NCI-H524 (cell line): ENCODE data around the gene CCNJL.
"Not testable (repeated sequence)": the region's sequence is repeated elsewhere in the genome, so short reads cannot be mapped to it uniquely, and the experiment has no call there.

Source experiments
- DNase-seq, 2 experiments: peaks; one replicate each; lab custom pipeline; 2025; lab: John Stamatoyannopoulos, UW

The CCNJL gene

GRCh38 chr5:160312134-160312959 lies at the start of gene CCNJL:
TSS of gene CCNJL (minus strand) at chr5:160312564. CDS start at chr5:160311923, 641 bp downstream.
- peak; percentile 75 to 87 for DNase-seq

GRCh38 chr5:160361624-160362228 lies 49.4 kb upstream of the CCNJL start:
- no peak for DNase-seq

- DNase-seq = no peak
These were observed 47.9 kb upstream of the CCNJL start for GRCh38 chr5:160360310-160360709.

GRCh38 chr5:160359816-160360215 lies 47.5 kb upstream of the CCNJL start:
- DNase-seq = no peak

- no peak for DNase-seq
These were observed 46.9 kb upstream of the CCNJL start for GRCh38 chr5:160359242-160359641.

- peak in 1 of 2 experiments; percentile 37 for DNase-seq
These were observed 45.6 kb upstream of the CCNJL start for GRCh38 chr5:160357861-160358411.

GRCh38 chr5:160357394-160357793 lies 45.0 kb upstream of the CCNJL start:
- DNase-seq = no peak

- peak in 1 of 2 experiments; percentile 12 for DNase-seq
These were observed 44.4 kb upstream of the CCNJL start for GRCh38 chr5:160356550-160357347.

- no peak for DNase-seq
These were observed 42.3 kb upstream of the CCNJL start for GRCh38 chr5:160354666-160355065.

GRCh38 chr5:160353379-160353778 lies 41.0 kb upstream of the CCNJL start:
- no peak for DNase-seq

GRCh38 chr5:160352308-160352707 lies 39.9 kb upstream of the CCNJL start:
- DNase-seq = no peak

GRCh38 chr5:160349935-160350303 lies 37.6 kb upstream of the CCNJL start:
- no peak for DNase-seq

GRCh38 chr5:160349249-160349934 lies 37.0 kb upstream of the CCNJL start:
- no peak for DNase-seq

GRCh38 chr5:160348080-160348479 lies 35.7 kb upstream of the CCNJL start:
- DNase-seq = no peak

GRCh38 chr5:160347448-160347847 lies 35.1 kb upstream of the CCNJL start:
- DNase-seq = no peak

- peak in 1 of 2 experiments; percentile 33 for DNase-seq
These were observed 30.1 kb upstream of the CCNJL start for GRCh38 chr5:160342413-160342941.

- no peak for DNase-seq
These were observed 29.0 kb upstream of the CCNJL start for GRCh38 chr5:160341309-160341870.

- DNase-seq = not testable (repeated sequence)
These were observed 28.1 kb upstream of the CCNJL start for GRCh38 chr5:160340513-160340912.

- peak; percentile 83 to 88 for DNase-seq
These were observed 27.2 kb upstream of the CCNJL start for GRCh38 chr5:160339406-160340130.

- not testable (repeated sequence) for DNase-seq
These were observed 22.4 kb upstream of the CCNJL start for GRCh38 chr5:160334716-160335115.
